Prostate gland (tissue), 2 donors: ENCODE measurements around the gene PKN2.

Experiments
- CTCF ChIP-seq, 4 experiments: fragments of 200-600 bp in 2 of 4; fragments of 450-650 bp in 2 of 4; sonication (generic) in 2 of 4; IDR thresholded peaks; 1 replicate in 3 of 4; 2 replicates in 1 of 4; pipeline ENCODE4 v1.5.1; 2016 to 2019; ENCODE audit warnings: antibody characterized with exemption in 4 of 4, mild to moderate bottlenecking in 2 of 4, moderate library complexity in 2 of 4
- POLR2AphosphoS5 ChIP-seq: sonication (generic); formaldehyde crosslinking; IDR thresholded peaks from one replicate; pipeline ENCODE4 v1.6.1; 2017; ENCODE audit warnings: antibody characterized with exemption

- no peak for TF ChIP-seq CTCF (IDR thresholded peaks at IDR 0.05)
- TF ChIP-seq POLR2AphosphoS5, result no peak
Observed at GRCh38 chr1:88812366-88812765, 128.3 kb downstream of the PKN2 start.
